GM19467 (cell line): ENCODE measurements around the gene OTX2.

Experiments
- ATAC-seq: cut with Tn5 transposase; IDR thresholded peaks from one replicate; pipeline ENCODE4 v1.9.1; 2021; ENCODE audit warnings: mild to moderate bottlenecking, moderate library complexity; ENCODE audit not compliant: unreplicated experiment

Gene OTX2

GRCh38 chr14:56812364-56813141, 2.3 kb upstream of the OTX2 start:
- no peak for ATAC-seq

- no peak for ATAC-seq
Measured at GRCh38 chr14:56811593-56812363, 1.5 kb upstream of the OTX2 start.

- no peak for ATAC-seq
Measured at GRCh38 chr14:56810836-56811592, 735 bp upstream of the OTX2 start.

GRCh38 chr14:56809270-56810146, 771 bp downstream of the OTX2 start:
- no peak for ATAC-seq

- ATAC-seq: no peak
Measured at GRCh38 chr14:56808383-56809269, 1.7 kb downstream of the OTX2 start.

GRCh38 chr14:56808110-56808382, 2.2 kb downstream of the OTX2 start:
- ATAC-seq: no peak

- ATAC-seq: no peak
Measured at GRCh38 chr14:56807386-56808109, 2.7 kb downstream of the OTX2 start.

GRCh38 chr14:56806760-56807159, 3.5 kb downstream of the OTX2 start:
- ATAC-seq: no peak

- no peak for ATAC-seq
Measured at GRCh38 chr14:56805992-56806727, 4.1 kb downstream of the OTX2 start.

GRCh38 chr14:56805201-56805991, 4.9 kb downstream of the OTX2 start:
- no peak for ATAC-seq

GRCh38 chr14:56803816-56804535, 6.3 kb downstream of the OTX2 start:
- no peak for ATAC-seq

GRCh38 chr14:56801920-56802319, 8.4 kb downstream of the OTX2 start:
- ATAC-seq: no peak

- no peak for ATAC-seq
Measured at GRCh38 chr14:56799343-56799645, 11.0 kb downstream of the OTX2 start.

GRCh38 chr14:56798447-56799342, 11.6 kb downstream of the OTX2 start:
- no peak for ATAC-seq

- ATAC-seq: no peak
Measured at GRCh38 chr14:56797569-56798446, 12.5 kb downstream of the OTX2 start.
